HG03045 (cell line): ENCODE data around the gene CHST10.
"Not testable (repeated sequence)": the region's sequence is repeated elsewhere in the genome, so short reads cannot be mapped to it uniquely, and the experiment has no call there.

ENCODE experiments used
- ATAC-seq: cut with Tn5 transposase; IDR thresholded peaks from one replicate; pipeline ENCODE4 v1.9.1; 2021; ENCODE audit warnings: mild to moderate bottlenecking, moderate library complexity; ENCODE audit not compliant: unreplicated experiment

CHST10 gene, protein sequence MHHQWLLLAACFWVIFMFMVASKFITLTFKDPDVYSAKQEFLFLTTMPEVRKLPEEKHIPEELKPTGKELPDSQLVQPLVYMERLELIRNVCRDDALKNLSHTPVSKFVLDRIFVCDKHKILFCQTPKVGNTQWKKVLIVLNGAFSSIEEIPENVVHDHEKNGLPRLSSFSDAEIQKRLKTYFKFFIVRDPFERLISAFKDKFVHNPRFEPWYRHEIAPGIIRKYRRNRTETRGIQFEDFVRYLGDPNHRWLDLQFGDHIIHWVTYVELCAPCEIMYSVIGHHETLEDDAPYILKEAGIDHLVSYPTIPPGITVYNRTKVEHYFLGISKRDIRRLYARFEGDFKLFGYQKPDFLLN

DNA sequence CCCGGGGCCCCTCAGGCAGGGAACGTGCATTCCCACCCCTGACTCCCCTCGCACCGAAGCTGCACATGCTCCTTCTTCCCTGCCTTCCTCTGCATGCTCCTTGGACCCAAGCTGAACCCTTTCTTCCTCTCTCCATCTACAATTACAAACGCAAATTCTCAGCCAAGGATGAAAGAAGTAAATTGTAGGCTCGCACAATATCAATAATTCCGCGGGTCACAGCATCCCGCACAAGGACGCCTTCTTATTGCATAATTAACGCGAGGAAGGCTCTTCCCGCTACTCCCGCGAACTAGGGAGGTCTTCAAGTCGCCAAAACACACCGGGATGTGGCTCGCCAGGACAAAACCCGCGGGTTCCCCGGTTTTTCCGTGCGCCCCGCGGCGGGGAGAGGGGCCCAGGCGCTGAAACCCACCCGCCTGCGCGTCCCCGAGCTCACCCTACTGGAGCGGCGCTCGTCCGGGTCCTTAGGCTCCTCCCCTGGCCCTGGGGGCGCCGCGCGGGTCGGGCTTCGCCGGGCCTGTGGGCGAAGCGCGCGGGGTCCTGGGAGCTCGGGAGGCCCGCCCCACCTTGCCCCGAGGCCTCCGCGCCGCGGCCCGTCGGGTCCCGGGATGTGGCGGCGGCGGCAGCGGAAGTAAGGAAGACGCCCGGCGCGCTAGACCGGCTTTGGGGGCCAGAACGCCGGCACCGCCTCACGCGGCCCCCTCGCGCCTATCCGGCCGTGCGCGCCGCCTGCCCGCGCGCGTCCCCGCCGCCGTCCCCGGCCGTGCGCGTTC, at the start of gene CHST10:
Gene CHST10, minus strand, starts transcription at position 734 of the 776 bp plus-strand sequence. CDS start 10,993 bp downstream, outside the sequence.
- ATAC-seq: peak; percentile 90

DNA sequence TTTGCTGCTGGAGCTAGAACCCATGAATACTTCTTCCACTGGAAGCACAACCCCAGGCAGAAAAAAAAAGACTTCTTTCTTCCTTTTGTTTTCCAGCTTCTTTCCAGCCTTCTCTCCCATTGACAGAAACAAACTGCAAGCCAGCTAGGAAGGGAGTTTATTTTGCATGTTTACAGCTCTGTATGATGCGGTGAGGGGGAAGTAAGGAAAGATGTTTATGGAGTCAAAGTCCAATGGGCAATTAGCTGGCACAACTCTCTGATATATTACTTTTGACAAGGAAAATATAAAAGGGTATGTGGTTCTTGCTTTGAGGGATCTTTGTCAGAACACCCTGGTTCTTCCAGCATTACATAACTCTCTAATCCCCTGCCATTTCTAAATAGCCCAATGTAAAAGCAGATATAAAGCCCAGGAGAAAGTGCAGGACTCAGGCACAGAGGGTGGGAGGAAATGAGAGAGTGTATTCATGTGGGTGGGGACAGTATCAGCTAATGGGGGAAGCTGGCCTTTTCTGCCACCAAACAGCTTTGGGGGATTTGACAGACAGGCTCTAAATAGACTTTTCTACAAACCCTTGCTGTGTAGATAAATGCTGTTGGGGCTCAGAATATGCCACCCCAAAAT, 43.5 kb upstream of the CHST10 start:
- no peak for ATAC-seq

DNA sequence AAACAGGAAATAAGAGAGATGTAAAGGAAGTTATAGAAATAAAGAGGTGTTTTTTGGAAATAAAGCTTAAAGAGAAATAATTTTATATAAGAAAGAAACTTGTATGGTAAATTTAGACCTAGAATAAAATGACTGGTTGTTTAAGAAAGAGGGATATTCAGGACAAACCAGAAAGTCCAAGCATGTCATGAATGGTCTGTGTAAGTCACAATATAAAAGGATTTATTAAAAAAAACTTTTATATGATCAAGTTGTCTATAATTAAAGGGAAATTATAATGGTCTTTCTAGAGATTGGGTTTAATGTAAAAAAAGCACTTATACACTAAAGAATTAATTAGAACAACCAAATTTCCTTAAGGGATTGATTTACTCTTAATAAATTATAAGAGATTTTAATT, 38.9 kb upstream of the CHST10 start:
- ATAC-seq: not testable (repeated sequence)

DNA sequence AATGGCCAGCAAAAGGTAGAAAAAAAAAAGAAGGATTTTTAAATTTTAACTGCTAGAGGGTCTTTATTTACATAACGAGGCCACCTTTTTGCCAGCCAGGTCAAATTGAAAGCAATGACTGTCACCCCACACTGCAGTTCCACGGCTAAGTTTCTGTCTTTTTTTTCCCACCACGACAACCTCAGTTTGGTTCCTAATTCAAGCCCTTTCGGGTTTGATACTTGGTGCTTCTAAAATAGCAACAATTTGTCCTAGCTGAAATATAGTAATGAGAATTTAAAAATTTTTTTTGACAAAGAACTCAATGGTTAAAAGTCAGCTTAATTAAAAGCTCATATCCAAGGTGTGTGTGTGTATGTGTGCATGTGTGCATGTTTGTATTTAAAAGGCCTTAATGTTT, 36.4 kb upstream of the CHST10 start:
- no peak for ATAC-seq

DNA sequence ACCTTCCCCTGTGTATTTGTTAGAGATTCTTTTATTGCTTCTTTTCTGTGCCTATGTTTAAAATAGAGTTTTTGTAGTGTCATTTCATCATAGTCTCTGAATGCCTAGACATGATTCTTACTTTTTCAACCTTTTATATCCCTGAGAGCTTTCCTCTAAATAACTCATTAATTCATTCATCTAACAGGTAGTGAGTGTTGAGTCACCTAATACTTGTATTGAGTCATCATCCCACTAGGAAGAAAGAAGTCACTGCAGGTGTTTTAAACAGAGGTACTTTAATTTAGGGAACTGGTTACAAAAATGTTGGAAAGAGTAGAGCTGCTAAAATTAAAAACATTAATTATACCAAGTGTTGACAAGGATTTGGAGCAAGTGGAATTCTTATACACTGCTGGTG, 34.3 kb upstream of the CHST10 start:
- ATAC-seq: no peak

DNA sequence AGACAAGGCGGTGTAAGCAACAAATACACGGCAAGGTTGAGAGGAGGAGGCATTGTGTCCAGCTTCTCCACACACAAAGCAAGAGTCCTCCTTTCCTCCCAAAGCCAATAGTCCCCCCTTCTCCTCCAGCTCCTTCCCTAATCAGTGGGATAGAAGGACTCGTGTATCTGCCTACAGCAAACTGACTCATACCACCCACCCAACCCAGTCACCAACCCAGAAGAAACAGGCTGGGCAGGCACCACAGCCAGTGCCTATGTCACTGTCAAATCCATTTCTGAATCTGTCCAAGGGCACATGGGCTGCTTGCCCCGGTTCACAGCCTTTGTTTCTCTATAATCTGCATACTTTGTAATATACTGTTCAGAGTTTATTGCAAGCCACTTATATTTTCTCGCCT, 33.6 kb upstream of the CHST10 start:
- no peak for ATAC-seq

DNA sequence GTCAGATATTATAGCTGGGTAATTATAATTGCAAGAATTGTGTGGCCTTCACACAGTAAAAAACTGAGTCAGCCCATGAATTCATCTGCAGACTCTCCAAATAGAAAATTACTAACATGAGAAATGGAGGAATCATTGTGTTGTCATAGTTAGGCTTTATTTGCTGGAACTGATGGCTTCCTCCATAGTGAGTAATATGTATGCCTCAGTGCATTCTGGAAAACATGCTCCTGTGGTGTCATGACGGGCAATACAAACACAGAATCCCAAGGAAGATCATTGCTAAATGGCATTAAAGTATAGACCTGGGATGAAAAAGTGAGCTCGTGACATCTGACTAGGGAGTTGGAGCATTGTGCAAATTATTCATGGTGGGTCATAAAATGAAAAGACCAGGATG, 29.2 kb upstream of the CHST10 start:
- no peak for ATAC-seq

DNA sequence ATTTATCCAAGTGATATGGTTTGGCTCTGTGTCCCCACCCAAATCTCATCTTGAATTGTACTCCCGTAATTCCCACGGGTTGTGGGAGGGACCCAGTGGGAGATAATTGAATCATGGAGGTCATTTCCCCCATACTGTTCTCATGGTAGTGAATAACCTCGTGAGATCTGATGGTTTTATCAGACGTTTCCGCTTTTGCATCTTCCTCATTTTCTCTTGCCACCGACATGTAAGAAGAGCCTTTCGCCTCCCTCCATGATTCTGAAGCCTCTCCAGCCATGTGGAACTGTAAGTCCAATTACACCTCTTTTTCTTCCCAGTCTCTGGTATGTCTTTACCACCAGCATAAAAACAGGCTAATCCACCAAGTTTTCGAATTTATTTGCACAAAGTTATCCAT, 20.3 kb upstream of the CHST10 start:
- no peak for ATAC-seq

DNA sequence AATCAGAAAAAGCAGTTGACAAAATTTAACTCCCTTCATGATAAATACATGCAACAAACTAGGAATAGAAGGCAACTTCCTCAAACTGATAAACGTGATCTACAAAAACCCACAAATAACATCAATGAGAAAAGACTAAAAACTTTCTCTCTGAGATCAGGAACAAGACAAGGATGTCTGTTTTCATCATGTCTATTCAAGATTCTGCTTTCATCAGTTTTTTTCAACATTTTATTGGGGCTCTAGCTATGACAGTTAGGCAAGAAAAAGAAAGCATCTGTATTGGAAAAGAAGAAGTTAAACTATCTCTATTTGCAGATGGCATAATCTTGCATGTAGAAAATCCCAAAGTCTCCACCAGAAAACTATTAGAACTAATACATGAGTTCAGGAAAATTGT, 12.3 kb upstream of the CHST10 start:
- ATAC-seq: no peak

DNA sequence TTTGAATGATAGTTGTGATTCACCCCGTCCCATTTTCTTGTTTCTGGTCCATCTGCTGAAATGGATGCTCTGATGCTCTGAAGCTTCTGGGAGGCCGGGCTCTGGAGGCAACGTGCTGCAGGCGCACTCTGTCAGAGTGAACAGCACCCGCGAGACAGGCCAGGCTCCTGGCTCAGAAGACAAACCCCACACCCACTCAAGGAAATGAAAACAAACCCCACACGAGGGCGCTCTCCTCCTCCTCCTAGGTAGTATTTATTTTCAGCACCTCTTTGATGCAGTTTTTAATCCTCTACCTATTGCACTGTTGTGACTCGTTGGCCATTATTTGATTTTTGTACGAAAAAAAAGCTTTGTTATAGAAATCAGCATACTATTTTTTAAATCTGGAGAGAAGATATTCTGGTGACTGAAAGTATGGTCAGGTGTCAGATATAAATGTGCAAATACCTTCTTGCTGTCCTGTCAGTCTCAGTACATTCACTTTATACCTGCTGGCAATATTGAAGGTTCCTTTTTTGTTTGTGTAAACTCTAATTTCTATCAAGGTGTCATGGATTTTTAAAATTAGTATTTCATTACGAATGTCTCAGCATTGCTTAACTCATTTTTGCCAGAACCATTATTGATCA, 10.3 kb upstream of the CHST10 start:
- ATAC-seq: no peak

DNA sequence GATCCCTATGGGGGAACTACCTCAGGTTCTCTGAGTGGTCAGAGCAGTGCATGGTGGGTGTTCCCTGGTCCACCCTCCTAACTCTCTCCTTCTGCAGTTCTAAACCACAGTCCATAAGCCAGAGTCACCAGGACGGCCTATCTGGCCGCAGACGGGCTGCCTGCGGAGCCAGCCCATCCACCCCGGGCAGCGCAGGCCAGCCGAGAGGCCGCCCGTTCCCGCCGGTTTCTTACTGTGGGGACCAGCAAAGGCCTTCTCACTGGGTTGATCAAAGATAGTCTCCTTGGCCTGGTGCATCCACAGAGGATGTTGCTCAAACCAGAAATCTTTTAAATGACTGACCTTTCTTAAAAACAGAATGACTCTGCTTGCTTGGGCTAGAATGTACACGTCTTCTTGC, 9.6 kb upstream of the CHST10 start:
- ATAC-seq: no peak

DNA sequence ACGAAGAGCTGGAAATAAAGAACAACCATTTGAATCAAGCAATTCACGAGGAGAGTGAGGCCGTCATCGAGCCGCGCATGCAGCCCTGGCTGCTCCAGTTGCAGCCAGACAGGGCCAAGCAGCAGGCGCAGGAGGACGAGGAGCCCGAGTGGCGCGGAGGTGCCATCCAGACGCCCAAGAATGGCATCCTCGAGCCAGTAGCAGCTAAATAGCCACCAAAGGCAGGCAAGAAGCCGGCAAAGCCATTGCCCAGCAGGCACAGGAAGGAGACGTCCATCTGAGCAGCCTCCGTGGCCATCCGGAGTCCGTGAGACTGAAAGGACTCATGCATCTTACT, 8.9 kb upstream of the CHST10 start:
- no peak for ATAC-seq

DNA sequence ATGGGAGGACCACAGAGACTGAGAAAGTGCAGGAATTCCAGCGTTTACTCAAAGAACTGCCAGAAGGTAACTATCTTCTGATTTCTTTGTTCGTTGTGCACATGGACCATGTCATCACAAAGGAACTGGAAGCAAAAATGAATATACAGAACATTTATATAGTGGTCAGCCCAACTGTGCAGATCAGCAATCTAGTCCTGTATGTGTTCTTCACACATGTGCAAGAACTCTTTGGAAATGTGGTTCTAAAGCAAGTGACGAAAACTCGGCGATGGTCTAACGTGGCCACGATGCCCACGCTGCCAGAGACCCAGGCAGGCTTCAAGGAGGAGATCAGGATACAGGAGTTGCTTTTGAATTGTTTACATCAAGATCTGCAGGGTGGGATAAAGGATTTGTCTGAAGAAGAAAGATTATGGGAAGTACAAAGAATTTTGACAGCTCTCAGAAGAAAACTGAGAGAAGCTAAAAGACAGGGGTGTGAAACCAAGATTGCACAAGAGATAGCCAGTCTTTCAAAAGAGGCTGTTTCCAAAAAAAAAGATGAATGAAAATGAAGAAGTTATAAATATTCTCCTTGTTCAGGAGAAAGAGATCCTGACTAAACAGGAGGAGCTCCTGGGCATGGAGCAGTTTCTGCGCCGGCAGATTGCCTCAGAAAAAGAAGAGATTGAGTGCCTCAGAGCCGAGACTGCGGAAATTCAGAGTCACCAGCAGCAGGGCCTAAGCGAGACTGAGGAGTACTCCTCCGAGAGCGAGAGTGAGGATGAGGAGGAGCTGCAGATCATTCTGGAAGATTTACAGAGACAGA, 8.3 kb upstream of the CHST10 start:
- ATAC-seq: no peak

DNA sequence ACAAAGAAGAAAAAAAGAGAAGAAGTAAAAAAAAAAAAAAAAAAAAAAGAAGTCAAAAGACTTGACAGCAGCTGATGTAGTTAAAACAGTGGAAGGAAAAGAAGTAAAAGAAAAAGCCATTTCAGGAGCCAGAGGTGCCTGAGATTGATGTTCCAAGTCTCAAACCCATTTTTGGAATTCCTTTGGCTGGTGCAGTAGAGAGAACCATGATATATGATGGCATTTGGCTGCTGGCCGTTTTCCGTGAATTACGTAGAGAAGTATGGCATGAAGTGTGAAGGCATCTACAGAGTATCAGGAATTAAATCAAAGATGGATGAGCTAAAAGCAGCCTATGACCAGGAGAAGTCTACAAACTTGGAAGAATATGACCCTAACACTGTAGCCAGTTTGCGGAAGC, 7.6 kb upstream of the CHST10 start:
- ATAC-seq: no peak

DNA sequence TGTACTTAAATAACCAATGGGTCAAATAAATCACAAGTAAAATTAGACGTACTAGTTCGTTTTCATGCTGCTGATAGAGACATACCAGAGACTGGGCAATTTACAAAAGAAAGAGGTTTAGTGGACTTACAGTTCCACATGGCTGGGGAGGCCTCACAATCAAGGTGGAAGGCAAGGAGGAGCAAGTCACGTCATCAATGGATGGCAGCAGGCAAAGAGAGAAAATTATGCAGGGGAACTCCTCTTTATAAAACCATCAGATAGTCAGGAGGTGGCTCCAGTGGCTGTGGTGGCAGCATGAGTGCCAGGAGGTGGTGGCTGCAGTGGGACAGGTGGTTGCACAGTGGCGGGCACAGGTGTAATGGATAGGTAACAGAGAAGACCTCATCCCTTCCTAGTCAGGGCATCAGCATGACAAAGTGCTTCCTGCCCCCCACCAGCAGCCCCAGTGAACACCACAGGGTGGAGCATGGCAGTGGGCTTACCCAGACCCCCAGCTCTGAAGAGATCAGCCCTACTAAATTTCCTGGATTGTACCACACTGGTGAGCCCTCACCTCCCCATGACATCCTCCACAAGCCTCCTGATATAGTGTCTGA, 6.9 kb upstream of the CHST10 start:
- ATAC-seq: no peak

DNA sequence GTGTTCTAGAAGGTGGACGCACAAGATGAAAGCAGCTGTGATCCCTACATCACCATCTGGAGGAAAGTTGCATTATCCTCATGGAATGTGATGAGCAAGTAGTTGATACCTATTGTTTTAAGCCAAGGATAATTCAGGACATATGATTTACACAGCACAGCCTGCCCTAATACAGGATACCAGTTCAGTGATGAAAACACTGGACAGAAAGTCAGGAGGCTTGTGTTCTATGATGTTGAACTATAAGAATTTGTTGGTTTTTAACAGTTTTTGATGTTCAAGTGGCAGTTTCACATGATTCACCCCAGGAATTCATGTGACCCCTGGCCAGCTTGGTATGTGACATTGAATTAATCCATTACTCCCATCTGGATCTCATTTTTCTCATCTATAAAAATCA, 6.2 kb upstream of the CHST10 start:
- no peak for ATAC-seq

DNA sequence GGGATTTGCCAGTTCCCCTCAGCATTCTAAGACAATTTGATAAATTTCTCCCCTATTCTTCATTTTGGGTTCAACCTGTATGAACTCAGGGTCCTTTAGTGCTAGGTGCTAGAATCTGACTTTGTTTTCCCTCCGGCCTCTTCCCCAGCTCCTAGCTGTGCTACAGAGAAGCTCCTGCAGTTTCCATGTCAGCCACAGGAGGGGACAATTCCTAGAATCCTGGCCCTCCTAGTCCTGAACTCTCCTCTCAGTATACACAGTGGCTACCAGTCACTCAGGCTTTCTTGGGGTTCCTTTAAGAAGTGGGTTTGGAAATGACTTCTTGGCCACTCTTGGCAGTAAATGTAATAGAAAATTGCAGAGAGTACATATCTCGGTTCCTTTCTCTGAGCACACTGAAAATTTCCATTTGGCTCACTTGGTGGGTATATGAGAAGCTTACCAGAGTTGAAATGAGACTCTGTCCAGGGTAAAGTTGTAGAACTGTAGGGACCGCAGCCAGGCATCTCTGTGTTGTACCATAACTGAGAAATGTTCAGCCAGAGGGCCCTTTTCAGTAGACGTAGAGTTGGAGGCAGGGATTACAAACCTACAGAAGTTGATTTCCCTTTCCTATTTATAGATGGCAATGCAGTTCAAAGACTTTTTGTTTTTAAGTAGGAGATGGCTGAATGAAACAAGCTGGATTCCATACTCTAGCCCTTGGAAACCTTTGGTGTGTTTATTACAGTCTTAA, 5.0 kb upstream of the CHST10 start:
- no peak for ATAC-seq

DNA sequence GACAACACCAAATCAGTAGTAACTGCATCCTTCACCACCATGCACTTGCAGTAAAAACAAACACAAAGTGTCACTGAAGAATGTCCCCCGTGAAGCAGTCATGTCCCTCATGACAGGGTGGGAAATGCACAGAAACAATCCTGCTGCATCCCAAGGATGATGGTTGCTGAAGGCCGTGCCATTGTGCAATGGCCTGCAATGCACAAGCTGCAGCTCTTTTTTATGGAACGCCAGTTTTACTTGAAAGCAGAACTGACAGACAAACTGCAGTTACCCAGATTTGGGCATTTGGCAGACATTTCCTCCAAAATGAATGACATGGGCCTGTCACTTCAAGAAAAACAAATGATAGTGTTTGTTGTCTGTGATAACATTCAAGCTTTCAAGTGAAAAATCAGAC, 2.4 kb upstream of the CHST10 start:
- ATAC-seq: no peak

DNA sequence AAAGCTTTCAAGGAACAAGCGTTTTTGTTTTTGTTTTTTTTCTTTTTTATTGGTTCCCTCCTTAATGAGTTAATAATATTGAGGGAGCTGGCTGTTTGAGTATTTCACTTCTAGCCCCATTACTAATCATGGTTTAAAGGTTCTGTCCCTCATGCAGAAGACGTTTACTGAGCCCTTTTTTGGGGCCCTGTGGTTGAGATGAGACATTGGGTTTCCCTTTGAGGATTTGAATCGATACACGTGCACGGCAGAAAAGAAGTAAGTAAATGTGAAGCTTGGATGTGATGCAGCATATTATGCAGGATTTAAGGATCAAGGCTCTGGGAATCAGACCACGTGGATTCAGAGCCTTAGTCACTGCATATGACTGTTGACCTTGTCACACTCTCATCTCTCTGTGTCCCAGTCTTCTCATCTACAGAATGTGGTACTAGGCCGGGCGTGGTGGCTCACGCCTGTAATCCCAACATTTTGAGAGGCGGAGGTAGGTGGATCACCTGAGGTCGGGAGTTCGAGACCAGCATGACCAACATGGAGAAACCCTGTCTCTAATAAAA, 1.0 kb upstream of the CHST10 start:
- no peak for ATAC-seq
